Measurements from ENCODE around the gene RLF.
"Not testable (repeated sequence)": the region's sequence is repeated elsewhere in the genome, so short reads cannot be mapped to it uniquely, and the experiment has no call there.

Gene RLF

GRCh38 chr1:40174788-40175187 lies 13.6 kb downstream of the RLF start:
- DNase-seq, result no peak

- not testable (repeated sequence) for DNase-seq
Observed at GRCh38 chr1:40176989-40177388, 15.8 kb downstream of the RLF start.

GRCh38 chr1:40178200-40178599 lies 17.0 kb downstream of the RLF start:
- DNase-seq, result no peak

GRCh38 chr1:40179496-40180089 lies 18.4 kb downstream of the RLF start:
- DNase-seq, result no peak

- no peak for DNase-seq
Observed at GRCh38 chr1:40183055-40183710, 22.0 kb downstream of the RLF start.

- DNase-seq, result no peak
Observed at GRCh38 chr1:40184193-40184592, 23.0 kb downstream of the RLF start.

GRCh38 chr1:40185951-40186864 lies 25.0 kb downstream of the RLF start:
- DNase-seq, result no peak

GRCh38 chr1:40187399-40187798 lies 26.2 kb downstream of the RLF start:
- no peak for DNase-seq

- not testable (repeated sequence) for DNase-seq
Observed at GRCh38 chr1:40194639-40195038, 33.5 kb downstream of the RLF start.

- no peak for DNase-seq
Observed at GRCh38 chr1:40197656-40198055, 36.5 kb downstream of the RLF start.

- no peak for DNase-seq
Observed at GRCh38 chr1:40199126-40199525, 37.9 kb downstream of the RLF start.

GRCh38 chr1:40204856-40205255 lies 43.7 kb downstream of the RLF start:
- DNase-seq, result no peak

GRCh38 chr1:40210511-40211204 lies 49.5 kb downstream of the RLF start:
- DNase-seq, result no peak

GRCh38 chr1:40218333-40218732 lies 57.1 kb downstream of the RLF start:
- DNase-seq, result no peak

GRCh38 chr1:40221471-40221905 lies 60.3 kb downstream of the RLF start:
- not testable (repeated sequence) for DNase-seq

GRCh38 chr1:40221977-40222772 lies 61.0 kb downstream of the RLF start:
- DNase-seq, result no peak

GRCh38 chr1:40224040-40224439 lies 62.9 kb downstream of the RLF start:
- DNase-seq, result no peak

- DNase-seq, result no peak
Observed at GRCh38 chr1:40226192-40226591, 65.0 kb downstream of the RLF start.

GRCh38 chr1:40232444-40232843 lies 71.3 kb downstream of the RLF start:
- no peak for DNase-seq

GRCh38 chr1:40239626-40240025 lies 78.4 kb downstream of the RLF start:
- no peak for DNase-seq

GRCh38 chr1:40240390-40240789 lies 79.2 kb downstream of the RLF start:
- no peak for DNase-seq

- no peak for DNase-seq
Observed at GRCh38 chr1:40241362-40241761, 80.2 kb downstream of the RLF start.
